ENCODE results near the gene TAMALIN.

TAMALIN gene

GRCh38 chr12:52035926-52036325 lies 29.2 kb downstream of the TAMALIN start:
- no peak for DNase-seq (ENCODE audit: low read depth, low spot score)

- DNase-seq (ENCODE audit: low read depth, low spot score) = no peak
Measured at GRCh38 chr12:52036587-52037171, 29.9 kb downstream of the TAMALIN start.

GRCh38 chr12:52037248-52037861 lies 30.6 kb downstream of the TAMALIN start:
- no peak for DNase-seq (ENCODE audit: low read depth, low spot score)

GRCh38 chr12:52038447-52038846 lies 31.7 kb downstream of the TAMALIN start:
- no peak for DNase-seq (ENCODE audit: low read depth, low spot score)

GRCh38 chr12:52041035-52041434 lies 34.3 kb downstream of the TAMALIN start:
- no peak for DNase-seq (ENCODE audit: low read depth, low spot score)

GRCh38 chr12:52041695-52042123 lies 35.0 kb downstream of the TAMALIN start:
- no peak for DNase-seq (ENCODE audit: low read depth, low spot score)

GRCh38 chr12:52042706-52043385 lies 36.1 kb downstream of the TAMALIN start:
- DNase-seq (ENCODE audit: low read depth, low spot score) = no peak

- no peak for DNase-seq (ENCODE audit: low read depth, low spot score)
Measured at GRCh38 chr12:52043386-52044212, 36.9 kb downstream of the TAMALIN start.

GRCh38 chr12:52044292-52044983 lies 37.7 kb downstream of the TAMALIN start:
- DNase-seq (ENCODE audit: low read depth, low spot score) = no peak

- no peak for DNase-seq (ENCODE audit: low read depth, low spot score)
Measured at GRCh38 chr12:52045794-52046199, 39.1 kb downstream of the TAMALIN start.

GRCh38 chr12:52046859-52047258 lies 40.1 kb downstream of the TAMALIN start:
- DNase-seq (ENCODE audit: low read depth, low spot score) = no peak

- DNase-seq (ENCODE audit: low read depth, low spot score) = no peak
Measured at GRCh38 chr12:52049286-52049685, 42.5 kb downstream of the TAMALIN start.

- DNase-seq (ENCODE audit: low read depth, low spot score) = no peak
Measured at GRCh38 chr12:52049688-52050087, 42.9 kb downstream of the TAMALIN start.

- no peak for DNase-seq (ENCODE audit: low read depth, low spot score)
Measured at GRCh38 chr12:52050116-52050757, 43.5 kb downstream of the TAMALIN start.

- DNase-seq (ENCODE audit: low read depth, low spot score) = peak; percentile 83
Measured at GRCh38 chr12:52050758-52051541, 44.2 kb downstream of the TAMALIN start, which contains the start of gene NR4A1. TSS of gene NR4A1 (plus strand) at chr12:52051442. CDS start at chr12:52054329, 2,887 bp downstream.

- no peak for DNase-seq (ENCODE audit: low read depth, low spot score)
Measured at GRCh38 chr12:52052468-52053186, 45.9 kb downstream of the TAMALIN start.

GRCh38 chr12:52053536-52054209 lies 46.9 kb downstream of the TAMALIN start:
- DNase-seq (ENCODE audit: low read depth, low spot score) = no peak

GRCh38 chr12:52054231-52054832 lies 47.6 kb downstream of the TAMALIN start:
- no peak for DNase-seq (ENCODE audit: low read depth, low spot score)
